RWPE2 (cell line): ENCODE data around the gene NAT9.
A peak's percentile ranks its signal among the peaks of the same experiment; 100 is the strongest.

Experiments
- ATAC-seq: fragments of 200-7000 bp; cut with Tn5 transposase; 3 replicates; pipeline ENCODE4 v1.9.1; 2021; ENCODE audit warnings: low read depth
- DNase-seq: peaks from one replicate; pipeline ENCODE4 v3.0.0-alpha.2; 2020; ENCODE audit warnings: low spot score
- H3K27ac ChIP-seq: fragments of 450-650 bp; 2 replicates; pipeline ENCODE4 v1.5.1; 2017; ENCODE audit warnings: mild to moderate bottlenecking; ENCODE audit not compliant: poor library complexity, severe bottlenecking
- H3K27me3 ChIP-seq: fragments of 250-450 bp; sonication (Bioruptor Pico); 2 replicates; pipeline ENCODE4 v1.5.1; 2021; ENCODE audit warnings: mild to moderate bottlenecking, moderate library complexity; ENCODE audit not compliant: insufficient read depth, poor library complexity, severe bottlenecking
- H3K36me3 ChIP-seq: fragments of 250-450 bp; sonication (Bioruptor Pico); 2 replicates; pipeline ENCODE4 v1.5.1; 2020; ENCODE audit warnings: low read depth, mild to moderate bottlenecking, moderate library complexity
- H3K4me1 ChIP-seq: fragments of 250-450 bp; sonication (Bioruptor Pico); 2 replicates; pipeline ENCODE4 v1.5.1; 2021; ENCODE audit warnings: mild to moderate bottlenecking, moderate library complexity; ENCODE audit not compliant: insufficient read depth, poor library complexity, severe bottlenecking
- H3K4me3 ChIP-seq: fragments of 250-450 bp; sonication (Bioruptor Pico); 2 replicates; pipeline ENCODE4 v1.5.1; 2021; ENCODE audit warnings: mild to moderate bottlenecking, moderate library complexity; ENCODE audit not compliant: severe bottlenecking
- H3K9me3 ChIP-seq: fragments of 250-450 bp; sonication (Bioruptor Pico); 2 replicates; pipeline ENCODE4 v1.5.1; 2021; ENCODE audit warnings: mild to moderate bottlenecking, moderate library complexity; ENCODE audit not compliant: severe bottlenecking
- CTCF ChIP-seq: fragments of 450-650 bp; IDR thresholded peaks from one replicate; pipeline ENCODE4 v1.5.1; 2017; ENCODE audit warnings: mild to moderate bottlenecking, moderate library complexity; ENCODE audit not compliant: poor library complexity, severe bottlenecking

The NAT9 gene

GRCh38 chr17:74733365-74734122 is 42.6 kb downstream of the NAT9 start:
- no peak for DNase-seq
- H3K4me3 ChIP-seq: no peak overlapping the region
- TF ChIP-seq CTCF: no peak
- peak; percentile 33; the same call in 2 of the 3 replicates for ATAC-seq
- no peaks in the 10 kb centered on the region for H3K36me3 ChIP-seq
- no peaks in the 10 kb centered on the region for H3K9me3 ChIP-seq
- no peaks in the 10 kb centered on the region for H3K4me1 ChIP-seq
- H3K27me3 ChIP-seq: peaks cover 31% of the 10 kb centered on the region
- H3K27ac ChIP-seq: no peak overlapping the region

- TF ChIP-seq CTCF: no peak
- Histone ChIP-seq H3K36me3 (no peaks in the 10 kb centered on the region), H3K9me3 (no peaks in the 10 kb centered on the region), H3K27me3 (peaks cover 19% of the 10 kb centered on the region), H3K4me1 (no peaks in the 10 kb centered on the region), H3K27ac (no peak overlapping the region), H3K4me3 (no peak overlapping the region)
- ATAC-seq (no peak), DNase-seq (no peak)
These were observed 43.9 kb downstream of the NAT9 start for GRCh38 chr17:74732042-74732867.

GRCh38 chr17:74731347-74731605 is 44.9 kb downstream of the NAT9 start:
- H3K9me3 ChIP-seq: no peaks in the 10 kb centered on the region
- DNase-seq: no peak
- no peak for ATAC-seq
- no peaks in the 10 kb centered on the region for H3K36me3 ChIP-seq
- H3K4me1 ChIP-seq: no peaks in the 10 kb centered on the region
- H3K4me3 ChIP-seq: no peak overlapping the region
- peaks cover 9% of the 10 kb centered on the region for H3K27me3 ChIP-seq
- H3K27ac ChIP-seq: no peak overlapping the region
- TF ChIP-seq CTCF: no peak

GRCh38 chr17:74730491-74731346 is 45.4 kb downstream of the NAT9 start:
- TF ChIP-seq CTCF: no peak
- Histone ChIP-seq H3K36me3 (no peaks in the 10 kb centered on the region), H3K27ac (no peak overlapping the region), H3K4me3 (no peak overlapping the region), H3K9me3 (no peaks in the 10 kb centered on the region), H3K4me1 (no peaks in the 10 kb centered on the region), H3K27me3 (peaks cover 5% of the 10 kb centered on the region)
- DNase-seq (no peak), ATAC-seq (no peak)
